K562 (cell line): Measurements from ENCODE around the gene PAF1. TPM values are rescaled to one million over a fixed set of nuclear protein-coding genes. Genes with fewer than 3 reads are reported as not detected.
A peak's percentile ranks its signal among the peaks of the same experiment; 100 is the strongest.

Experiments used
- ATF6 ChIP-seq: sonication (generic); formaldehyde crosslinking; IDR thresholded peaks from 2 replicates; pipeline ENCODE4 v1.4.0; 2020; ENCODE audit warnings: mild to moderate bottlenecking, missing genetic modification reagents
- ETS2 ChIP-seq: IDR thresholded peaks from 2 replicates; pipeline ENCODE4 v1.6.1; 2016; ENCODE audit warnings: borderline replicate concordance, missing genetic modification characterization, mild to moderate bottlenecking, moderate library complexity, missing compliant biosample characterization; ENCODE audit not compliant: poor library complexity, severe bottlenecking
- FOXA3 ChIP-seq, 2 experiments: fragments of 450-650 bp in 1 of 2; sonication (generic) in 1 of 2; formaldehyde crosslinking; IDR thresholded peaks in 1 of 2; conservative IDR thresholded peaks in 1 of 2; 2 replicates each; pipeline versions ENCODE4 v1.4.0 to v1.8.0; 2020 to 2022; ENCODE audit warnings: mild to moderate bottlenecking in 2 of 2, missing genetic modification reagents in 1 of 2
- FOXK1 ChIP-seq: sonication (generic); formaldehyde crosslinking; IDR thresholded peaks from 2 replicates; pipeline ENCODE4 v1.8.0; 2022; ENCODE audit warnings: missing genetic modification reagents, mild to moderate bottlenecking, borderline replicate concordance
- GATA2 ChIP-seq: sonication (generic); formaldehyde crosslinking; IDR thresholded peaks from 2 replicates; pipeline ENCODE4 v1.4.0; 2020; ENCODE audit warnings: mild to moderate bottlenecking, missing genetic modification reagents
- HDAC3 ChIP-seq: fragments of 450-650 bp; IDR thresholded peaks from 2 replicates; pipeline ENCODE4 v1.6.1; 2018; ENCODE audit warnings: borderline replicate concordance, mild to moderate bottlenecking, moderate library complexity; ENCODE audit not compliant: partially characterized antibody
- KDM4B ChIP-seq, 2 experiments: fragments of 450-650 bp in 1 of 2; sonication (generic) in 1 of 2; IDR thresholded peaks; 2 replicates each; pipeline ENCODE4 v1.6.1; 2016 to 2017; ENCODE audit warnings: borderline replicate concordance in 2 of 2, antibody characterized with exemption in 1 of 2, low read depth in 1 of 2, mild to moderate bottlenecking in 1 of 2
- MTA2 ChIP-seq: fragments of 450-650 bp; IDR thresholded peaks from 2 replicates; pipeline ENCODE4 v1.6.1; 2016; ENCODE audit warnings: low read depth
- MXI1 ChIP-seq: IDR thresholded peaks from 2 replicates; pipeline ENCODE4 v1.6.1; 2011; ENCODE audit warnings: low read depth, mild to moderate bottlenecking, improper control_type of control experiment, low read length
- MYC ChIP-seq, 2 experiments: fragments of 250-450 bp in 1 of 2; sonication (Bioruptor Pico) in 1 of 2; IDR thresholded peaks; 2 replicates each; pipeline versions ENCODE4 v1.5.1 to v1.6.1; 2012 to 2021; ENCODE audit warnings: low read depth in 2 of 2, borderline replicate concordance in 1 of 2, improper control_type of control experiment in 1 of 2, low read length in 1 of 2, mild to moderate bottlenecking in 1 of 2, moderate library complexity in 1 of 2
- PHTF2 ChIP-seq: fragments of 250-450 bp; sonication (Bioruptor Pico); IDR thresholded peaks from 2 replicates; pipeline ENCODE4 v1.5.0; 2021; ENCODE audit warnings: mild to moderate bottlenecking
- POLR2AphosphoS5 ChIP-seq: IDR thresholded peaks from 2 replicates; pipeline ENCODE4 v1.6.1; 2011; ENCODE audit warnings: mild to moderate bottlenecking, low read depth, low read length, moderate library complexity; ENCODE audit not compliant: control insufficient read depth, insufficient read depth
- ZBTB49 ChIP-seq: sonication (generic); formaldehyde crosslinking; IDR thresholded peaks from 2 replicates; pipeline ENCODE4 v1.8.0; 2022; ENCODE audit warnings: missing genetic modification reagents, mild to moderate bottlenecking, borderline replicate concordance
- ZKSCAN3 ChIP-seq: fragments of 250-450 bp; sonication (Bioruptor Pico); IDR thresholded peaks from 2 replicates; pipeline ENCODE4 v1.4.0; 2020
- ZNF79 ChIP-seq: fragments of 250-450 bp; sonication (Bioruptor Pico); IDR thresholded peaks from 2 replicates; pipeline ENCODE4 v1.4.0; 2020; ENCODE audit warnings: low read depth, mild to moderate bottlenecking, moderate library complexity
- polyA plus RNA-seq, 8 experiments: library from polyadenylated mRNA; depleted of rRNA in 4 of 8; stranded (reverse) in 5 of 8; unstranded in 3 of 8; fragments of >200 nt; fragmentation: Nextera tagmentation in 2 of 8; fragmentation: Illumina TruSeq in 1 of 8; extraction: Ambion mirVana in 2 of 8; extraction: Trizol in 1 of 8; gene quantifications; 2 replicates each; pipeline versions ENCODE4 v1.2.1 to v1.2.3, GENCODE V29; 2011 to 2014; ENCODE audit warnings: inconsistent platforms in 1 of 8, missing spikeins in 1 of 8
- total RNA-seq, 7 experiments: library from RNA; depleted of rRNA in 6 of 7; stranded (reverse); fragments of >200 nt in 6 of 7; fragmentation: Illumina TruSeq in 2 of 7; extraction: Trizol in 2 of 7; gene quantifications; 2 replicates each; pipeline versions ENCODE4 v1.2.1 to v1.2.3, GENCODE V29; 2011 to 2021; ENCODE audit warnings: low replicate concordance in 1 of 7
- TF ChIP-seq, protein P1 (sequence below): fragments of 450-650 bp; IDR thresholded peaks from 2 replicates; pipeline ENCODE4 v1.7.1; 2018; ENCODE audit warnings: mild to moderate bottlenecking, low read depth; ENCODE audit not compliant: partially characterized antibody
- TF ChIP-seq, protein P2 (sequence below): IDR thresholded peaks from 2 replicates; pipeline ENCODE4 v1.6.1; 2011; ENCODE audit not compliant: insufficient read length; ENCODE audit errors: extremely low read depth

The PAF1 gene
- total and polyA plus RNA-seq, 9 of the 15 experiments (the other 6 are each of a cell fraction or from before 2014, with no cell fraction given): 1.5 to 45.0 (median 33.8) TPM

- TF ChIP-seq MYC (IDR thresholded peaks at IDR 0.05; ENCODE audit: low read depth, low read length) (peak; percentile 99), MYC (CRISPR knock-in tag; IDR thresholded peaks at IDR 0.05; ENCODE audit: borderline replicate concordance, low read depth) (peak; percentile 95; the same call in 1 of the 2 replicates), ETS2 (tag) (no peak), POLR2AphosphoS5 (peak; percentile 99), PHTF2 (no peak), ZBTB49 (CRISPR knock-in tag) (no peak), ATF6 (CRISPR knock-in tag) (peak; percentile 73; the same call in 1 of the 2 replicates), GATA2 (CRISPR knock-in tag) (no peak), HDAC3 (no peak), MXI1 (peak; percentile 80; the same call in 1 of the 2 replicates), ZNF79 (CRISPR knock-in tag) (no peak), KDM4B (IDR thresholded peaks at IDR 0.05; ENCODE audit: borderline replicate concordance in 2 of 2, low read depth in 1 of 2) (peak in 1 of 2 experiments; percentile 74; a peak in 1 of 4 replicates), MTA2 (no peak), FOXA3 (CRISPR knock-in tag; conservative IDR thresholded peaks at IDR 0.05 in 1 of 2, IDR thresholded peaks at IDR 0.05 in 1 of 2) (peak in 1 of 2 experiments; percentile 13; a peak in 1 of 4 replicates), FOXK1 (CRISPR knock-in tag) (no peak), ZKSCAN3 (no peak)
- TF ChIP-seq, protein P1, sequence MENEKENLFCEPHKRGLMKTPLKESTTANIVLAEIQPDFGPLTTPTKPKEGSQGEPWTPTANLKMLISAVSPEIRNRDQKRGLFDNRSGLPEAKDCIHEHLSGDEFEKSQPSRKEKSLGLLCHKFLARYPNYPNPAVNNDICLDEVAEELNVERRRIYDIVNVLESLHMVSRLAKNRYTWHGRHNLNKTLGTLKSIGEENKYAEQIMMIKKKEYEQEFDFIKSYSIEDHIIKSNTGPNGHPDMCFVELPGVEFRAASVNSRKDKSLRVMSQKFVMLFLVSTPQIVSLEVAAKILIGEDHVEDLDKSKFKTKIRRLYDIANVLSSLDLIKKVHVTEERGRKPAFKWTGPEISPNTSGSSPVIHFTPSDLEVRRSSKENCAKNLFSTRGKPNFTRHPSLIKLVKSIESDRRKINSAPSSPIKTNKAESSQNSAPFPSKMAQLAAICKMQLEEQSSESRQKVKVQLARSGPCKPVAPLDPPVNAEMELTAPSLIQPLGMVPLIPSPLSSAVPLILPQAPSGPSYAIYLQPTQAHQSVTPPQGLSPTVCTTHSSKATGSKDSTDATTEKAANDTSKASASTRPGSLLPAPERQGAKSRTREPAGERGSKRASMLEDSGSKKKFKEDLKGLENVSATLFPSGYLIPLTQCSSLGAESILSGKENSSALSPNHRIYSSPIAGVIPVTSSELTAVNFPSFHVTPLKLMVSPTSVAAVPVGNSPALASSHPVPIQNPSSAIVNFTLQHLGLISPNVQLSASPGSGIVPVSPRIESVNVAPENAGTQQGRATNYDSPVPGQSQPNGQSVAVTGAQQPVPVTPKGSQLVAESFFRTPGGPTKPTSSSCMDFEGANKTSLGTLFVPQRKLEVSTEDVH: peak; percentile 86
- TF ChIP-seq, protein P2, sequence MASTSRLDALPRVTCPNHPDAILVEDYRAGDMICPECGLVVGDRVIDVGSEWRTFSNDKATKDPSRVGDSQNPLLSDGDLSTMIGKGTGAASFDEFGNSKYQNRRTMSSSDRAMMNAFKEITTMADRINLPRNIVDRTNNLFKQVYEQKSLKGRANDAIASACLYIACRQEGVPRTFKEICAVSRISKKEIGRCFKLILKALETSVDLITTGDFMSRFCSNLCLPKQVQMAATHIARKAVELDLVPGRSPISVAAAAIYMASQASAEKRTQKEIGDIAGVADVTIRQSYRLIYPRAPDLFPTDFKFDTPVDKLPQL: peak; percentile 72
Measured at GRCh38 chr19:39435499-39436349, 44.8 kb upstream of the PAF1 start, which contains the start of gene RPS16 (continued).
